HCT116 (cell line): ENCODE results near the gene ANO10. TPM values are rescaled to one million over a fixed set of nuclear protein-coding genes. Genes with fewer than 3 reads are reported as not detected.

Experiments
- ATAC-seq: fragments of 200-7000 bp; cut with Tn5 transposase; 2 replicates; pipeline ENCODE4 v1.9.1; 2020; ENCODE audit warnings: mild to moderate bottlenecking, moderate library complexity
- BruUV-seq: library from RNA; stranded (reverse); fragments of 400-500 nt; replicated peaks from 2 replicates; lab custom pipeline; 2021; lab: Mats Ljungman, UMichigan
- CTCF ChIA-PET: fragments of 300-600 bp; sonication (Branson Sonifier 250); formaldehyde crosslinking; loops from one replicate; lab custom pipeline; 2021; ENCODE audit warnings: antibody characterized with exemption; lab: Charles Lee
- POLR2A ChIA-PET: fragments of 300-600, 350-600 bp; sonication (Branson Sonifier 250); formaldehyde crosslinking; loops from one replicate; lab custom pipeline; 2021; ENCODE audit warnings: antibody characterized with exemption; lab: Charles Lee
- RAD21 ChIA-PET, 2 experiments: fragments of 300-600 bp; sonication (Branson Sonifier 250); formaldehyde crosslinking; loops; one replicate each; lab custom pipeline; 2023; ENCODE audit warnings: low total read pairs in 2 of 2; ENCODE audit not compliant: uncharacterized antibody in 2 of 2, unreplicated experiment in 2 of 2, low non-redundant PET in 1 of 2; lab: Charles Lee
- DNase-seq: peaks from one replicate; pipeline ENCODE4 v3.0.0-alpha.2; 2010; ENCODE audit warnings: low read depth, low spot score
- H2AFZ ChIP-seq: fragments of 200-600 bp; shearing (Covaris generic), sonication (generic); 2 replicates; pipeline ENCODE4 v1.6.1; 2017; ENCODE audit warnings: low read depth, mixed run types, mixed read lengths, antibody characterized with exemption, low read length; ENCODE audit not compliant: poor library complexity, severe bottlenecking
- H3K27ac ChIP-seq: 2 replicates; pipeline ENCODE4 v1.5.1; 2012; ENCODE audit warnings: low read depth, low read length
- H3K27me3 ChIP-seq: fragments of 200-600 bp; sonication (generic); 2 replicates; pipeline ENCODE4 v1.6.1; 2016; ENCODE audit warnings: mixed run types, low read length, mixed read lengths; ENCODE audit not compliant: insufficient read depth
- H3K36me3 ChIP-seq, 2 experiments: fragments of 200-500 bp in 1 of 2; fragments of 200-600 bp in 1 of 2; sonication (Bioruptor generic) in 1 of 2; sonication (generic) in 1 of 2; 2 replicates each; pipeline versions ENCODE4 v1.5.1 to v1.6.1; 2014 to 2016; ENCODE audit warnings: low read length in 2 of 2, inconsistent platforms in 1 of 2, mixed read lengths in 1 of 2, mixed run types in 1 of 2; ENCODE audit not compliant: insufficient read depth in 2 of 2, control insufficient read depth in 1 of 2
- H3K4me1 ChIP-seq, 2 experiments: fragments of 200-600 bp in 1 of 2; sonication (generic) in 1 of 2; 2 replicates each; pipeline versions ENCODE4 v1.5.1 to v1.6.1; 2012 to 2017; ENCODE audit warnings: low read length in 2 of 2, inconsistent platforms in 1 of 2, mild to moderate bottlenecking in 1 of 2, mixed read lengths in 1 of 2, mixed run types in 1 of 2, moderate library complexity in 1 of 2; ENCODE audit not compliant: insufficient read depth in 2 of 2, control insufficient read depth in 1 of 2
- H3K4me2 ChIP-seq: fragments of 200-600 bp; sonication (generic); 2 replicates; pipeline ENCODE4 v1.6.1; 2017; ENCODE audit warnings: mixed run types, low read length, mixed read lengths
- H3K4me3 ChIP-seq, 2 experiments: fragments of 200-600 bp in 1 of 2; sonication (generic) in 1 of 2; replicated peaks in 1 of 2; 2 replicates each; pipeline ENCODE4 v1.5.1; 2011 to 2016; ENCODE audit warnings: low read length in 2 of 2, control low read depth in 1 of 2, low read depth in 1 of 2, mild to moderate bottlenecking in 1 of 2, mixed read lengths in 1 of 2, mixed run types in 1 of 2
- H3K79me2 ChIP-seq: fragments of 200-600 bp; sonication (generic); 2 replicates; pipeline ENCODE4 v1.6.1; 2017; ENCODE audit warnings: mild to moderate bottlenecking, mixed run types, low read length, moderate library complexity, mixed read lengths; ENCODE audit not compliant: insufficient read depth
- H3K9ac ChIP-seq: fragments of 200-600 bp; sonication (generic); 2 replicates; pipeline ENCODE4 v1.6.1; 2016; ENCODE audit warnings: low read length, mixed read lengths
- H3K9me2 ChIP-seq: fragments of 200-600 bp; sonication (generic), shearing (Covaris generic); 2 replicates; pipeline ENCODE4 v1.6.1; 2017; ENCODE audit warnings: mixed run types, mild to moderate bottlenecking, moderate library complexity; ENCODE audit not compliant: insufficient read depth
- H3K9me3 ChIP-seq, 2 experiments: fragments of 200-500 bp in 1 of 2; fragments of 200-600 bp in 1 of 2; sonication (Bioruptor generic) in 1 of 2; sonication (generic) in 1 of 2; 2 replicates each; pipeline ENCODE4 v1.6.1; 2014 to 2017; ENCODE audit warnings: low read length in 2 of 2, mixed read lengths in 2 of 2, inconsistent platforms in 1 of 2, low read depth in 1 of 2, mild to moderate bottlenecking in 1 of 2, mixed run types in 1 of 2, moderate library complexity in 1 of 2; ENCODE audit not compliant: control insufficient read depth in 1 of 2, insufficient read depth in 1 of 2
- H4K20me1 ChIP-seq: fragments of 200-600 bp; sonication (generic), shearing (Covaris generic); 2 replicates; pipeline ENCODE4 v1.6.1; 2017; ENCODE audit warnings: mixed run types, mild to moderate bottlenecking, moderate library complexity; ENCODE audit not compliant: insufficient read depth
- CBX3 ChIP-seq: IDR thresholded peaks from 2 replicates; pipeline ENCODE4 v1.6.1; 2012; ENCODE audit warnings: low read depth
- EGR1 ChIP-seq: IDR thresholded peaks from 2 replicates; pipeline ENCODE4 v1.6.1; 2012; ENCODE audit warnings: low read depth
- ELF1 ChIP-seq: IDR thresholded peaks from 2 replicates; pipeline ENCODE4 v1.6.1; 2012; ENCODE audit warnings: low read depth, borderline replicate concordance
- EZH2 ChIP-seq: fragments of 200-600 bp; sonication (generic); IDR thresholded peaks from 2 replicates; pipeline ENCODE4 v1.6.1; 2017; ENCODE audit warnings: antibody characterized with exemption, mixed run types
- EZH2phosphoT487 ChIP-seq: fragments of 200-600 bp; IDR thresholded peaks from 2 replicates; pipeline ENCODE4 v1.6.1; 2018; ENCODE audit warnings: antibody characterized with exemption, borderline replicate concordance
- FOSL1 ChIP-seq: IDR thresholded peaks from 2 replicates; pipeline ENCODE4 v1.6.1; 2012; ENCODE audit warnings: low read depth
- JUND ChIP-seq: IDR thresholded peaks from 2 replicates; pipeline ENCODE4 v1.6.1; 2012
- POLR2A ChIP-seq: IDR thresholded peaks from 2 replicates; pipeline ENCODE4 v1.7.0; 2011; ENCODE audit warnings: borderline replicate concordance; ENCODE audit not compliant: insufficient read depth, insufficient read length; ENCODE audit errors: extremely low read depth
- RAD21 ChIP-seq: IDR thresholded peaks from 2 replicates; pipeline ENCODE4 v1.6.1; 2012; ENCODE audit warnings: low read depth, mild to moderate bottlenecking
- SIN3A ChIP-seq: IDR thresholded peaks from 2 replicates; pipeline ENCODE4 v1.6.1; 2012; ENCODE audit warnings: low read depth
- SP1 ChIP-seq: IDR thresholded peaks from 2 replicates; pipeline ENCODE4 v1.6.1; 2012; ENCODE audit warnings: low read depth
- SRF ChIP-seq: IDR thresholded peaks from 2 replicates; pipeline ENCODE4 v1.6.1; 2012; ENCODE audit warnings: low read depth
- TCF7L2 ChIP-seq: IDR thresholded peaks from 2 replicates; pipeline ENCODE4 v1.7.0; 2011; ENCODE audit warnings: borderline replicate concordance, inconsistent platforms; ENCODE audit not compliant: insufficient read depth, insufficient read length; ENCODE audit errors: extremely low read depth
- YY1 ChIP-seq: IDR thresholded peaks from 2 replicates; pipeline ENCODE4 v1.6.1; 2011; ENCODE audit warnings: low read length, low read depth, moderate library complexity, mild to moderate bottlenecking; ENCODE audit not compliant: insufficient replicate concordance; ENCODE audit errors: extremely low read depth
- ZFX ChIP-seq: fragments of 450-650 bp; IDR thresholded peaks from 2 replicates; pipeline ENCODE4 v1.6.1; 2017
- ZNF274 ChIP-seq: fragments of 200-500 bp; sonication (Bioruptor generic); IDR thresholded peaks from 2 replicates; pipeline ENCODE4 v1.6.1; 2014; ENCODE audit warnings: mild to moderate bottlenecking, low read depth, low read length, inconsistent platforms
- intact Hi-C: fragments of 100-400 bp; cut with micrococcal nuclease; formaldehyde crosslinking; loops from 2 replicates; pipeline ENCODE4 v1.10.0; 2022
- total RNA-seq: library from RNA; stranded (reverse); gene quantifications from one replicate; pipeline ENCODE4 v1.2.1, GENCODE V29; 2021; ENCODE audit not compliant: unreplicated experiment
- TF ChIP-seq, protein P1 (sequence below): IDR thresholded peaks from 2 replicates; pipeline ENCODE4 v1.6.1; 2012
- TF ChIP-seq, protein P2 (sequence below): IDR thresholded peaks from 2 replicates; pipeline ENCODE4 v1.6.1; 2012; ENCODE audit warnings: low read depth
- TF ChIP-seq, protein P3 (sequence below), 3 experiments: fragments of 200-600 bp in 1 of 3; sonication (generic) in 1 of 3; IDR thresholded peaks in 2 of 3; conservative IDR thresholded peaks in 1 of 3; 2 replicates each; pipeline ENCODE4 v1.5.1; 2012 to 2017; ENCODE audit warnings: low read depth in 2 of 3, low read length in 2 of 3, antibody characterized with exemption in 1 of 3, borderline replicate concordance in 1 of 3, control low read depth in 1 of 3, mild to moderate bottlenecking in 1 of 3, mixed read lengths in 1 of 3, mixed run types in 1 of 3, moderate library complexity in 1 of 3; ENCODE audit not compliant: insufficient read depth in 1 of 3
- TF ChIP-seq, protein P4 (sequence below): IDR thresholded peaks from 2 replicates; pipeline ENCODE4 v1.6.1; 2011; ENCODE audit warnings: mild to moderate bottlenecking, low read length, moderate library complexity; ENCODE audit not compliant: insufficient replicate concordance; ENCODE audit errors: extremely low read depth

The ANO10 gene
- total RNA-seq, 1 experiment from 2014 or later, result 13.3 TPM

DNA sequence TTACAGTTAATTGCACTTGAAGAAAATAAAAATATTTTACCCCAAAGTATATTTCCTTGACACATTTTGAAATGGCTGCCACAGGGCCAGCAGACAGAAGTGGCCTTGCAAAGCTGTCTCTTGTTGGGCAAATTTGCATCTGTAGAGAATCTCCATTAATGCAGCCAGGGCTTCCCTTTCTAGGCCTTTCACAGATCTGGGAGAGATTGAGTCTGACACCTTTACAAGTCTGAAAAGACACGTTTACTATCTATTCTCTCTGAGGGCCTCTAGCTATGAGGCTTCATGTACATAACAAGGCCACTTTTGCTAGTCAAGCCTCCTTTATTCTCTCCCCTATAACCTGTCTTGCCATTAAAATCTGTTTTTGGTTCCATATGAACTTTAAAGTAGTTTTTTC lies 135.9 kb downstream of the ANO10 start:
- BruUV-seq, result no TSS peak
- Histone ChIP-seq H3K79me2 (no peaks in the 10 kb centered on the region), H3K4me2 (no peak overlapping the region), H3K9ac (no peak overlapping the region), H3K9me2 (no peaks in the 10 kb centered on the region), H4K20me1 (no peaks in the 10 kb centered on the region), H2AFZ (no peak overlapping the region), H3K4me3 (no peak overlapping the region), H3K36me3 (no peaks in the 10 kb centered on the region), H3K27ac (no peak overlapping the region), H3K27me3 (no peaks in the 10 kb centered on the region), H3K4me1 (0 out of 4 replicates have a peak, but pooled peaks cover 0 to 2% of the 10 kb centered on the region in 2 experiments), H3K9me3 (no peaks in the 10 kb centered on the region)
- CTCF ChIA-PET, result interaction anchor here (0.8 kb wide), 1 partner anchor 9 kb away, joined by 3 read pairs; no protein-coding TSS in a partner anchor
- ATAC-seq (no peak), DNase-seq (no peak)
- TF ChIP-seq CBX3 (no peak), EGR1 (no peak), EZH2 (no peak), ZFX (no peak), JUND (no peak), RAD21 (no peak), SIN3A (no peak), SP1 (no peak), POLR2A (no peak), EZH2phosphoT487 (no peak), SRF (no peak), ZNF274 (no peak), FOSL1 (no peak), TCF7L2 (no peak), YY1 (no peak), ELF1 (no peak)
- TF ChIP-seq, protein P1, sequence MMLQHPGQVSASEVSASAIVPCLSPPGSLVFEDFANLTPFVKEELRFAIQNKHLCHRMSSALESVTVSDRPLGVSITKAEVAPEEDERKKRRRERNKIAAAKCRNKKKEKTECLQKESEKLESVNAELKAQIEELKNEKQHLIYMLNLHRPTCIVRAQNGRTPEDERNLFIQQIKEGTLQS, result no peak
- TF ChIP-seq, protein P2, sequence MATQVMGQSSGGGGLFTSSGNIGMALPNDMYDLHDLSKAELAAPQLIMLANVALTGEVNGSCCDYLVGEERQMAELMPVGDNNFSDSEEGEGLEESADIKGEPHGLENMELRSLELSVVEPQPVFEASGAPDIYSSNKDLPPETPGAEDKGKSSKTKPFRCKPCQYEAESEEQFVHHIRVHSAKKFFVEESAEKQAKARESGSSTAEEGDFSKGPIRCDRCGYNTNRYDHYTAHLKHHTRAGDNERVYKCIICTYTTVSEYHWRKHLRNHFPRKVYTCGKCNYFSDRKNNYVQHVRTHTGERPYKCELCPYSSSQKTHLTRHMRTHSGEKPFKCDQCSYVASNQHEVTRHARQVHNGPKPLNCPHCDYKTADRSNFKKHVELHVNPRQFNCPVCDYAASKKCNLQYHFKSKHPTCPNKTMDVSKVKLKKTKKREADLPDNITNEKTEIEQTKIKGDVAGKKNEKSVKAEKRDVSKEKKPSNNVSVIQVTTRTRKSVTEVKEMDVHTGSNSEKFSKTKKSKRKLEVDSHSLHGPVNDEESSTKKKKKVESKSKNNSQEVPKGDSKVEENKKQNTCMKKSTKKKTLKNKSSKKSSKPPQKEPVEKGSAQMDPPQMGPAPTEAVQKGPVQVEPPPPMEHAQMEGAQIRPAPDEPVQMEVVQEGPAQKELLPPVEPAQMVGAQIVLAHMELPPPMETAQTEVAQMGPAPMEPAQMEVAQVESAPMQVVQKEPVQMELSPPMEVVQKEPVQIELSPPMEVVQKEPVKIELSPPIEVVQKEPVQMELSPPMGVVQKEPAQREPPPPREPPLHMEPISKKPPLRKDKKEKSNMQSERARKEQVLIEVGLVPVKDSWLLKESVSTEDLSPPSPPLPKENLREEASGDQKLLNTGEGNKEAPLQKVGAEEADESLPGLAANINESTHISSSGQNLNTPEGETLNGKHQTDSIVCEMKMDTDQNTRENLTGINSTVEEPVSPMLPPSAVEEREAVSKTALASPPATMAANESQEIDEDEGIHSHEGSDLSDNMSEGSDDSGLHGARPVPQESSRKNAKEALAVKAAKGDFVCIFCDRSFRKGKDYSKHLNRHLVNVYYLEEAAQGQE, result no peak
- TF ChIP-seq, protein P3, sequence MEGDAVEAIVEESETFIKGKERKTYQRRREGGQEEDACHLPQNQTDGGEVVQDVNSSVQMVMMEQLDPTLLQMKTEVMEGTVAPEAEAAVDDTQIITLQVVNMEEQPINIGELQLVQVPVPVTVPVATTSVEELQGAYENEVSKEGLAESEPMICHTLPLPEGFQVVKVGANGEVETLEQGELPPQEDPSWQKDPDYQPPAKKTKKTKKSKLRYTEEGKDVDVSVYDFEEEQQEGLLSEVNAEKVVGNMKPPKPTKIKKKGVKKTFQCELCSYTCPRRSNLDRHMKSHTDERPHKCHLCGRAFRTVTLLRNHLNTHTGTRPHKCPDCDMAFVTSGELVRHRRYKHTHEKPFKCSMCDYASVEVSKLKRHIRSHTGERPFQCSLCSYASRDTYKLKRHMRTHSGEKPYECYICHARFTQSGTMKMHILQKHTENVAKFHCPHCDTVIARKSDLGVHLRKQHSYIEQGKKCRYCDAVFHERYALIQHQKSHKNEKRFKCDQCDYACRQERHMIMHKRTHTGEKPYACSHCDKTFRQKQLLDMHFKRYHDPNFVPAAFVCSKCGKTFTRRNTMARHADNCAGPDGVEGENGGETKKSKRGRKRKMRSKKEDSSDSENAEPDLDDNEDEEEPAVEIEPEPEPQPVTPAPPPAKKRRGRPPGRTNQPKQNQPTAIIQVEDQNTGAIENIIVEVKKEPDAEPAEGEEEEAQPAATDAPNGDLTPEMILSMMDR (IDR thresholded peaks at IDR 0.05 in 2 of 3, conservative IDR thresholded peaks at IDR 0.05 in 1 of 3; ENCODE audit: borderline replicate concordance in 1 of 3, insufficient read depth in 1 of 3, low read depth in 2 of 3, low read length in 2 of 3), result no peak
- TF ChIP-seq, protein P4, sequence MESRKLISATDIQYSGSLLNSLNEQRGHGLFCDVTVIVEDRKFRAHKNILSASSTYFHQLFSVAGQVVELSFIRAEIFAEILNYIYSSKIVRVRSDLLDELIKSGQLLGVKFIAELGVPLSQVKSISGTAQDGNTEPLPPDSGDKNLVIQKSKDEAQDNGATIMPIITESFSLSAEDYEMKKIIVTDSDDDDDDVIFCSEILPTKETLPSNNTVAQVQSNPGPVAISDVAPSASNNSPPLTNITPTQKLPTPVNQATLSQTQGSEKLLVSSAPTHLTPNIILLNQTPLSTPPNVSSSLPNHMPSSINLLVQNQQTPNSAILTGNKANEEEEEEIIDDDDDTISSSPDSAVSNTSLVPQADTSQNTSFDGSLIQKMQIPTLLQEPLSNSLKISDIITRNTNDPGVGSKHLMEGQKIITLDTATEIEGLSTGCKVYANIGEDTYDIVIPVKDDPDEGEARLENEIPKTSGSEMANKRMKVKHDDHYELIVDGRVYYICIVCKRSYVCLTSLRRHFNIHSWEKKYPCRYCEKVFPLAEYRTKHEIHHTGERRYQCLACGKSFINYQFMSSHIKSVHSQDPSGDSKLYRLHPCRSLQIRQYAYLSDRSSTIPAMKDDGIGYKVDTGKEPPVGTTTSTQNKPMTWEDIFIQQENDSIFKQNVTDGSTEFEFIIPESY, result no peak
- RAD21 ChIA-PET, result no interaction called here
- intact Hi-C loops, result no loop called here
- POLR2A ChIA-PET, result no interaction called here
